NCI-H146 treated with DMSO at 0.1 percent for 48 hours (cell line): Measurements from ENCODE around the gene ZCCHC9.

Experiments
- DNase-seq: peaks from one replicate; lab custom pipeline; 2025; ENCODE audit not compliant: unreplicated experiment; lab: John Stamatoyannopoulos, UW

Gene ZCCHC9

DNA sequence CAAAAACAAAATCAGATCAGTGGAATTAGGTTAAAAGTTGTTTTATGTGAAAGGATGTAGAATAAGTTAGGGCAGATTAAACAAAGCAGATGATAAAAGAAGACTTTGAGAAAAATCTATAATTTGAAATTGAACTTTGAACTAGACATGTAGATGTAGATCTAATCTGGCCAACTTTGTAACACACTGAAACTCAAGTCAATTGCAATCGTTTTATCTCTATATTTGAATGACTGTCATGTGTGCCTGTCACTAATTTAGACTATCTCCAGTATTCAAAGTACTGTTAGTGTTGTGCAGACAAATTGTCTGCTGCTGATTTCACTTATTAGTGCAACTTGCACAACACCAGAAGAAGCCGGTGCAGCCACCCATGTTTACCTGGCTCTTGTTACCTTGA lies 52.7 kb downstream of the ZCCHC9 start:
- DNase-seq: no peak

DNA sequence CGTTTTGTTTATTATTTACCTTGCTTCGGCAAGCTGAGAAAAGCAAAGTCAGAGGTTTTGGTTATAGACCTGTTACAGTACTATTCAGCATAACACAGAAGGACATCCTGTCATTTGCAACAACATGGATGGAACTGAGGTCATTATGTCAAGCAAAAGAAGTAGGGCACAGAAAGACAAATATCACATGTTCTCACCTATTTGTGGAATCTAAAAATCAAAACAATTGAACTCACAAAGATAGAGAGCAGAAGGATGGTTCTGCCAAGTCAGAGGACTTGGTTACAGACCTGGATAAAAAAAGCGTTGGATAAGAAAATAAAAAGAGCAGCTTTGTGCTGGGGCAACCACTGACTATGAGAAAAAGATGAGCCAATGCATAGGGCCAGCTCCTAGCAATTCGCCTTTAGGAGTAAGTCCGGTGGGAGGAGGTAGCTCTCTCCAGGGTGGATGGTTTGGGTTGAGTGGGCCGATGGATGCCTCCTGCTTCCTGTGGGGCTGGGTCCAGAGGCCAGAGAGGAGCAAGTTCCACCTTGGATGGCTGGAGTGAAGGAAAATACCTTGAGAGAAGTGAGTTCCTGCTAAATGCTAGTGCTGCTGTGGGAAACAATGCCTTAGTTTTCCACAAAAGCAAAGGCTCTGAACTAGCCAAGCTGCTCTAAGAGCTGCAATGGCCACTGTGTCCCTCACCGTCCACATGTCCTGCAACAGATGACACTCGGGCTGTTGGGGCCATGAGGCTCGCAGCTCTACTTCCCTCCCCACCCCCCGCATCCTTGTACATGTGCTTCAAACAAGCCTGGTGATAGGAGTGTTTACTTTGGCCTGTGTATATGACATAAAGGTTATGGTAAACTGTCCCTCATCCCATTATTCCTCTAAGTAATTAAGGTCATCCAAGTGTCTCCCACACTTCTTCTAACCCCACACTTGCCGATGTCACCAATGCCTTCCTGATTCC lies 54.2 kb downstream of the ZCCHC9 start:
- DNase-seq: no peak

DNA sequence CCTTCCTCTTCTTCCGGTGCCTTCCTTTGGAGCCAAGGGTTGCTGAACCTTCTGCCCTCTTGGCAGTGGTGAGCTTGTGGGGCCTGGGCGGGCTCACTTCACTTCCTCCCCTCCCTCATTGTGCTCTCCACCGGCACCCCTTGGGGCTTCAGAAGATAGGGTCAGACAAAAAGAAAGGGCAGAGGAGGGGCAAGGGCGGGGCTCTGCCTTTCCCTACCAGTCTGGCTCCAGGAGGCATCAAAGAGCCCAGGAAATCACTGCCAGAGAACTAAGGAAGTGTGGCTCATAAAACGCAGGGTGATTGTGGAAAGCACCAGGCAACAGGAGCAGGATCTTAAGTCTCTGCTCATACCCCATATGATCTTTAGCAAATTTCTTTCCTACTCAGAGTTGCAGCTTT lies 57.7 kb downstream of the ZCCHC9 start:
- no peak for DNase-seq

DNA sequence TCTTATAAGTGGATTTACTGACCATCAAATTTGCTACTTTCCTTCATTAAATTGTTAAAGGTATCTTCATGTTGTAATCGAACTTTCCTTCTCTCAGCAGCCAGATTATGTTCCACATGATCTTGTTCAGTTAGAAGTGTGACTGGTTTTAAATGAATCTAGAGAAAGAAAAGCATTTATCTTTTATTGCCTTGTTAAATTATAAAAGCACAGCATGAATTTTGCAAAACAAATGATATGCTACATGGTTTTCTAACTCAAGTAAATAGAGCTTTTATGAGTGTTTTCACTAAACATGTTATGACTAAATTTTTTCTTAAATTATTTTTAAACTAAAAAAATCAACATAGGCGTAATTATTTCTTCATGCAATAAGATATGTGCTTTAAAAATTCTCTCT lies 58.5 kb downstream of the ZCCHC9 start:
- DNase-seq: no peak

- DNase-seq: no peak
These were observed 59.3 kb downstream of the ZCCHC9 start for GRCh38 chr5:81360640-81361039.

DNA sequence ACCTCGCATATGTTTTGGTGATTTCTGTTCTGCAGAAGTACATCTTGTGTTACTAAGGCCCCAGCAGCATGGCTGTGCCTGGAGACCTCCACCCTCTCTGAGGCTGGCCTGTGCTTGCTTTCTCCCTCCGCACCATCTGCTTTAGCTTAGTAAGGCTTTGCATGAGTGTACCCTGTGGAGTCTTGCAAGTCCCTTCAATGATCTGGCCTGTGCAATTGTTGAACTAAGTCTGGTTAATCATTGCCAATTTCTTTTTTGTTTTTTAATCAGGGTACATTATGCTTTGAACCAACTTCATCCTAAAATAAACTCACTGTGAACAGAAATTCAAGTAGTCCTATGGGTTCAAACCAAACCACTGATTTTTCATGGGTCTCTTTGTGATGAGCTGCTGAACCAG lies 60.2 kb downstream of the ZCCHC9 start:
- no peak for DNase-seq
